Cardiac muscle cell (in vitro differentiated cells and primary cell): Measurements from ENCODE around the gene SH2D4B. TPM values are rescaled to one million over a fixed set of nuclear protein-coding genes. Genes with fewer than 3 reads are reported as not detected.
"Not testable (repeated sequence)": the region's sequence is repeated elsewhere in the genome, so short reads cannot be mapped to it uniquely, and the experiment has no call there.

Experiments
- DNase-seq, 2 donors: peaks; one replicate each; pipeline versions ENCODE4 v3.0.0 to v3.0.0-alpha.2; 2010 to 2017; ENCODE audit warnings: low read depth in 1 of 2, low spot score in 1 of 2
- H3K27ac ChIP-seq: fragments of 200-600 bp; sonication (generic); 2 replicates; pipeline ENCODE4 v1.5.1; 2016
- H3K27me3 ChIP-seq: fragments of 200-600 bp; sonication (generic); 2 replicates; pipeline ENCODE4 v1.6.0; 2016; ENCODE audit warnings: control low read depth
- H3K36me3 ChIP-seq: fragments of 200-600 bp; sonication (generic); 2 replicates; pipeline ENCODE4 v1.5.1; 2016; ENCODE audit warnings: control low read depth
- H3K4me1 ChIP-seq: fragments of 200-600 bp; sonication (generic); 2 replicates; pipeline ENCODE4 v1.8.1; 2017; ENCODE audit warnings: low read depth, mild to moderate bottlenecking, mixed run types
- H3K4me3 ChIP-seq: fragments of 200-600 bp; sonication (generic); 2 replicates; pipeline ENCODE4 v1.5.1; 2016; ENCODE audit warnings: mild to moderate bottlenecking
- H3K9me3 ChIP-seq: fragments of 200-600 bp; sonication (generic); 2 replicates; pipeline ENCODE4 v1.5.1; 2017; ENCODE audit warnings: low read depth, mild to moderate bottlenecking, control low read depth
- polyA plus RNA-seq: library from polyadenylated mRNA; unstranded; fragments of >200 nt; fragmentation: Nextera tagmentation; extraction: Ambion mirVana; gene quantifications from 2 replicates; pipeline ENCODE4 v1.2.1, GENCODE V29; 2016
- total RNA-seq: library from RNA; depleted of rRNA; stranded (reverse); fragments of >200 nt; gene quantifications from 2 replicates; pipeline ENCODE4 v1.2.3, GENCODE V29; 2016
- TF ChIP-seq, protein P1 (sequence below): IDR thresholded peaks from 2 replicates; pipeline ENCODE4 v1.5.1; 2012; ENCODE audit warnings: low read depth, mild to moderate bottlenecking, low read length

SH2D4B gene
- total and polyA plus RNA-seq, 2 experiments from 2014 or later = not detected

DNA sequence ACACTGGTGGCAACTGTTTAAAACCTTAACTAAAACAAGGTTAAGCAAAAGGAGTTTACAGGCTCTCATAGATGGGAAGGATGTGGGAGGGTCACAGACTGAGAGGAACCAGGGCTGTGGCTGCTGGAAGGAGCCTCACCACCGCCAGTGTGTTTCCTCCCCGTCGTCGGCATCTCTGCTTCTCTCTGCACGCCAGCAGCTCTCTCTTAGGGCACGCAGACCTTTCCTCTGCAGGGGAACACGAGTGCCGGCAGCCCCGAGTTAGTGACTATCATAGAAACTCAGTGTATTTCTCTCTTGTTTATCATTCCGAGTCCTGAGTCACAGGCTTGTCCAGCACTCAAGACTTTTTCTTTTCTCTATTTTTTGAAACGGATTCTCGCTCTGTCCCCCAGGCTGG, 8.1 kb upstream of the SH2D4B start:
- DNase-seq = no peak
- H3K4me1 ChIP-seq = no peaks in the 10 kb centered on the region
- H3K4me3 ChIP-seq = no peak overlapping the region
- no peak overlapping the region for H3K27ac ChIP-seq
- H3K9me3 ChIP-seq = no peaks in the 10 kb centered on the region
- TF ChIP-seq, protein P1, sequence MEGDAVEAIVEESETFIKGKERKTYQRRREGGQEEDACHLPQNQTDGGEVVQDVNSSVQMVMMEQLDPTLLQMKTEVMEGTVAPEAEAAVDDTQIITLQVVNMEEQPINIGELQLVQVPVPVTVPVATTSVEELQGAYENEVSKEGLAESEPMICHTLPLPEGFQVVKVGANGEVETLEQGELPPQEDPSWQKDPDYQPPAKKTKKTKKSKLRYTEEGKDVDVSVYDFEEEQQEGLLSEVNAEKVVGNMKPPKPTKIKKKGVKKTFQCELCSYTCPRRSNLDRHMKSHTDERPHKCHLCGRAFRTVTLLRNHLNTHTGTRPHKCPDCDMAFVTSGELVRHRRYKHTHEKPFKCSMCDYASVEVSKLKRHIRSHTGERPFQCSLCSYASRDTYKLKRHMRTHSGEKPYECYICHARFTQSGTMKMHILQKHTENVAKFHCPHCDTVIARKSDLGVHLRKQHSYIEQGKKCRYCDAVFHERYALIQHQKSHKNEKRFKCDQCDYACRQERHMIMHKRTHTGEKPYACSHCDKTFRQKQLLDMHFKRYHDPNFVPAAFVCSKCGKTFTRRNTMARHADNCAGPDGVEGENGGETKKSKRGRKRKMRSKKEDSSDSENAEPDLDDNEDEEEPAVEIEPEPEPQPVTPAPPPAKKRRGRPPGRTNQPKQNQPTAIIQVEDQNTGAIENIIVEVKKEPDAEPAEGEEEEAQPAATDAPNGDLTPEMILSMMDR = no peak
- H3K36me3 ChIP-seq = no peaks in the 10 kb centered on the region
- H3K27me3 ChIP-seq = no peaks in the 10 kb centered on the region

DNA sequence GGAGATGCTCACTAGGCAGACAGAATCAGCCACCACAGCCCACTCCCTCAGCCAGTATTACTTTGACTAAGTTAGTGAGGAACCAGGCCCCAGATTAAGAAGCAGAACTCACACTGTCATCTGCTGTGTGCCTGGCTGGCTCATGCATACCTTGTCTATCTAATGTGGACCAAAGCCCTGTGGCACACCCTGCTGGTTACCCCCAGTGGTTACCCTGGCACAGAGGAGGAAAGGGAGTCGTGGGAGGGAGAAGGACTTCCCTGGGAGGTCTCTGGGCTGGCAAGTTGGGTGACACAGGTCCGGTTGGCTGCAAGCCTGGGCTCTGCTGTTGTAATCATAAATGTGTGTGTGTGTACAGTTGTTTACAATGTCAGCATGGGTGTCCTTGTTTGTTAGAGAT, 7.5 kb upstream of the SH2D4B start:
- TF ChIP-seq, protein P1 = peak; percentile 32
- peak in 1 of 2 donors; percentile 38 for DNase-seq
- Histone ChIP-seq H3K4me3 (no peak overlapping the region), H3K4me1 (no peaks in the 10 kb centered on the region), H3K9me3 (no peaks in the 10 kb centered on the region), H3K27me3 (no peaks in the 10 kb centered on the region), H3K36me3 (no peaks in the 10 kb centered on the region), H3K27ac (no peak overlapping the region)

DNA sequence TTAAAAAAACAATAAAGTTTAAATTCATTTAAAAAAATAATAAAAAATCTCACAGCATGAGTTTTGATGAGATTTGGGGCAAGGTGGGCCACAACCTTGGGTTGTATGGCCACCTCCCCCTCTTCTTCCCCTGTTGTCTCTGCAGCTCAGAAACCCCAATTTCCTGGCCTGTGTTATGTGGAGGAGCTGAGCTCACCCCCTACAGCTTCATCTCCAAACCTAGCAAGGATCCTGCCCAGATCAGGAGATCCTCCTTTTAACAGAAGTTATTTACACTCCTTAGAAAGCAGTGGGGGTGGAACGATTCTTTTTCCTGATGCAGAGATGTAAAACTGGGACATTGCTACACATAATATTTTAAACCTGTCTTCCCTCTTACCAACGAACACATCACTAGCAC, 6.9 kb upstream of the SH2D4B start:
- Histone ChIP-seq H3K4me1 (no peaks in the 10 kb centered on the region), H3K9me3 (no peaks in the 10 kb centered on the region), H3K36me3 (no peaks in the 10 kb centered on the region), H3K27me3 (no peaks in the 10 kb centered on the region), H3K4me3 (no peak overlapping the region), H3K27ac (no peak overlapping the region)
- DNase-seq = no peak
- TF ChIP-seq, protein P1 = no peak

DNA sequence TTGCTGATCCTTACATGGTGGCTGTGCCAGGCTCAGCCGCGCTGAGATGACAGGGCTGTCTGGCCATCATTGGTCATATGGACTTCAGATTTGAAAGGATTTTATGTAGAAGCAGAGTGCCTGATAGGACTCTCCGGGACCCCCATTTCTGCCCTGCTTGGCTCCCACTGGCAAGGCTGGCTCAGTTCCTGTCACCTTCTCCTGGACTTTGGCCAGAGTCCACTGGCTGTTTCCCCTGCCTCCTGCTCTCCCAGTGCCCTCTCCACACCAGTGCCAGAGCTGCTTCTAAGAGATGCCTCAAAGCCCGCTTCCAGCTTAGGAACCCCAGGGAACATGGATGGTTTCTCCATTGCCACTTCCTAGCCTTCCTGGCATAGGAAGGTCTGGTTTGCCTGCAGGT, 5.1 kb upstream of the SH2D4B start:
- Histone ChIP-seq H3K27me3 (no peaks in the 10 kb centered on the region), H3K4me3 (no peak overlapping the region), H3K4me1 (no peaks in the 10 kb centered on the region), H3K9me3 (no peaks in the 10 kb centered on the region), H3K27ac (no peak overlapping the region), H3K36me3 (no peaks in the 10 kb centered on the region)
- TF ChIP-seq, protein P1 = no peak
- no peak for DNase-seq

DNA sequence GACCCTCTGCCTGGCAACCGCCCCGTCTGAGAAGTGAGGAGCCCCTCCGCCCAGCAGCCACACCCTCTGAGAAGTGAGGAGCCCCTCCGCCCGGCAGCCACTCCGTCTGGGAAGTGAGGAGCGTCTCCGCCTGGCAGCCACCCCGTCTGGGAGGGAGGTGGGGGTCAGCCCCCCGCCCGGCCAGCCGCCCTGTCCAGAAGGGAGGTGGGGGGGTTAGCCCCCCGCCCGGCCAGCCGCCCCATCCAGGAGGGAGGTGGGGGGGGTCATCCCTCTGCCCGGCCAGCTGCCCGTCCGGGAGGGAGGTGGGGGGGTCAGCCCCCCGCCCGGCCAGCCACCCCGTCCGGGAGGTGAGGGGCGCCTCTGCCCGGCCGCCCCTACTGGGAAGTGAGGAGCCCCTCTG, 3.6 kb upstream of the SH2D4B start:
- not testable (repeated sequence) for H3K27me3 ChIP-seq, H3K4me3 ChIP-seq, DNase-seq, H3K4me1 ChIP-seq, H3K9me3 ChIP-seq, H3K36me3 ChIP-seq, H3K27ac ChIP-seq

DNA sequence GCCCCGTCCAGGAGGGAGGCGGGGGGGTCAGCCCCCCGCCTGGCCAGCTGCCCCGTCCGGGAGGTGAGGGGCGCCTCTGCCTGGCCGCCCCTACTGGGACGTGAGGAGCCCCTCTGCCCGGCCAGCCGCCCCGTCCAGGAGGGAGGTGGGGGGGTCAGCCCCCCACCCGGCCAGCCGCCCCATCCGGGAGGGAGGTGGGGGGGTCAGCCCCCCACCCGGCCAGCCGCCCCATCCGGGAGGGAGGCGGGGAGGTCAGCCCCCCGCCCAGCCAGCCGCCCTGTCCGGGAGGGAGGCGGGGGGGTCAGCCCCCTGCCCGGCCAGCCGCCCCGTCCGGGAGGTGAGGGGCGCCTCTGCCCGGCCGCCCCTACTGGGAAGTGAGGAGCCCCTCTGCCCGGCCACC, 3.1 kb upstream of the SH2D4B start:
- not testable (repeated sequence) for H3K27ac ChIP-seq, H3K9me3 ChIP-seq, H3K36me3 ChIP-seq, H3K27me3 ChIP-seq, H3K4me3 ChIP-seq, DNase-seq, H3K4me1 ChIP-seq
